ENCODE data around the gene STK35.

Gene STK35

DNA sequence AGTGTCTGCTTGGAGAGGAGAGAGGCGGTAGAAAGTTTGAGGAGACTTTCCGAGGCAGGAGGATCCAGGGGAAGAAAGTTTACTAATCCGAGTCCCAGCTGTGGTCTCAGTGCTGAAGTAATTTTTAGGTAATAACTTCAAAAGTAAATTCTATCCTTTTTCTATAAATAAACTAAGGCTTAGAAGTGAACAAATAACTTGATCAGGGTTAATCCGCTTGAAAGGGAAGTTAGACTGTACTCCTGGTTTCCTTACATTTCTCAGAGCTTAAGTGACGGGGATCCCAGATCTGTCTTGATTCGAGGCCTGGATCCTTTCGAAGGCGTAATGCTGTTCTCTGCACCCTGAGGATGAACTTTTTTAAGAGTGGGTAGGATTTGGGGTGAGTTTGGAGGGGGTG, 2.6 kb downstream of the STK35 start:
- no peak for DNase-seq (ENCODE audit: low read depth, low spot score)

GRCh38 chr20:2108498-2108897, 6.9 kb downstream of the STK35 start:
- DNase-seq (ENCODE audit: low read depth, low spot score): no peak

- no peak for DNase-seq (ENCODE audit: low read depth, low spot score)
These were observed 7.4 kb downstream of the STK35 start for GRCh38 chr20:2108987-2109386.

- DNase-seq (ENCODE audit: low read depth, low spot score): no peak
These were observed 8.0 kb downstream of the STK35 start for GRCh38 chr20:2109425-2110210.

DNA sequence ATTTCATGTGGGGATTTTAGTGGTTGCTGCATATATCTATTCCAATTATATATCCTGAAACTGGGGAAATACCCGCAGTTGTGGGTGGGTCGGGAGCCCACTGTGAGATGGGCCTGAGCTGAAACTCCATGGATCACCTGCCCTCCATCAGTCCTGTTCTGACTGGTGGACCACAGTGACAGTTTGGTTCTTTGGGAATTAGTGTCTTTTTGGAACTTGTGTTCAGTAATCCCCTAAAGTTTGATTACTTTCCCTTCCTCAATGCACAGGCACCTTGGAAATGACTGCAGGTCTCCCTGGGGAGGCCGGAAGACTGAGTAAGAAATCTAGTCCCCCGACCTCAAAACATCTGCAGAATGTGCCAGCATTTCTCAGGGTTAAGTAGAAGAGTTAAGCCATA, 11.3 kb downstream of the STK35 start:
- no peak for DNase-seq (ENCODE audit: low read depth, low spot score)

- DNase-seq (ENCODE audit: low read depth, low spot score): no peak
These were observed 12.7 kb downstream of the STK35 start for GRCh38 chr20:2114127-2114959.

- DNase-seq (ENCODE audit: low read depth, low spot score): no peak
These were observed 13.5 kb downstream of the STK35 start for GRCh38 chr20:2114990-2115681.

DNA sequence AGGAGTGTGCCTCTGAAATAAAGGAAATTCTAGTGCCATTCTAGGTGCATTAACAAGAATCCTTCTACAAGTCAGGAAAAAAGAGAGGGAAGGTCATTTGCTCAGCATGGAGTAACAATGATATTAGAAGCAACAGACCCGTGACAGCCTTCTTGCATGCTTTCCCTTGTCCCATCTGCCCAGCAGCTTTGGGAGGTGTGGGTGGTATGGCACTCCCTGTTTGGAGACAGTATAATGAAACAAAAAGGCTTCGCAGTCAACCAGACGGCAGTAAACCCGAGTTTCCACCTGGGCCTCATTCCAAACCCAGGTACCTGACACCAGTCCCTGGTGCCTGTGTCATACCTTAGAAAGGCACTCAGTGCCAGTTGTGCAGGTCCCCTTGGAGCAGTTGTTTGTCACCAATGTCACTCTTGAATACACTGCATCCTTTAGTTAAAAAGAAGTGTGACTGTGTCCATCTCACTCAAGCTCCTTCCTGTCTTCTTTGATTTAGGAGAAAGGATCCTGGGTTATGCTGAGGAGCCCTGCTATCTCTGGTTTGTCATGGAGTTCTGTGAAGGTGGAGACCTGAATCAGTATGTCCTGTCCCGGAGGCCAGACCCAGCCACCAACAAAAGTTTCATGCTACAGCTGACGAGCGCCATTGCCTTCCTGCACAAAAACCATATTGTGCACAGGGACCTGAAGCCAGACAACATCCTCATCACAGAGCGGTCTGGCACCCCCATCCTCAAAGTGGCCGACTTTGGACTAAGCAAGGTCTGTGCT, 14.7 kb downstream of the STK35 start:
- DNase-seq (ENCODE audit: low read depth, low spot score): no peak

GRCh38 chr20:2118783-2119182, 17.2 kb downstream of the STK35 start:
- no peak for DNase-seq (ENCODE audit: low read depth, low spot score)

- DNase-seq (ENCODE audit: low read depth, low spot score): no peak
These were observed 21.3 kb downstream of the STK35 start for GRCh38 chr20:2122936-2123335.

GRCh38 chr20:2123720-2124119, 22.1 kb downstream of the STK35 start:
- no peak for DNase-seq (ENCODE audit: low read depth, low spot score)

- DNase-seq (ENCODE audit: low read depth, low spot score): no peak
These were observed 23.1 kb downstream of the STK35 start for GRCh38 chr20:2124564-2125213.

DNA sequence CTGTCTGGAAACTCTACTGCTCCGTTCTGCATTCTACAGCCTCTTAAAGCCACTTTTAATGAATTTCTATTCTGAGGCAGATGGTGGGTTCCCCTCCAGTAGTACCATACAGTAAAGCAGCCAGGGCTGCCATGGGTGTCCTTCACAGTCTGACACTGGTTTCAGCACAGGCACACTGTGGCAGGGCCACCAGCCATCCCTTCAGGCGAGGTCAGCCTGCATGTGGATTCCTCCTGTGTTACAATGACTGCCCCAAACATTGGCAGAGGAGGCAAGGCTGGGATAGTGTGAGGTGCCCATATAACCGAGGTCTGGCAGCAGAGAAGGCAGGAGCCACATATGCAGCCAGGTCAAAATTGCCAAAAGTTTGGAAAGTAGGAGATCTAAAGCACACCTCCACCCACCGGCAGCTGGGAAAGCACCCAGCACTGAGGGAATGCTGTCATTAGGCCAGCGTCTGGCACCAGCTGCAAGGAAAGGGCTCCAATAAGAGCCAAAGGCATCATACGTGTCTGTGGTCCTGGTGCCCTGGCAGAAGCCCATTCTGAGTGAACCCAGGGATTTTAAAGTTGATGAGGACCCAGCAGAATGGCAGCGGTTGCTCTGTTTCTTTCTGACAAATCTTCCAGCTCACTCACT, 24.0 kb downstream of the STK35 start:
- DNase-seq (ENCODE audit: low read depth, low spot score): no peak

- no peak for DNase-seq (ENCODE audit: low read depth, low spot score)
These were observed 25.6 kb downstream of the STK35 start for GRCh38 chr20:2127238-2127637.

GRCh38 chr20:2128542-2128941, 26.9 kb downstream of the STK35 start:
- DNase-seq (ENCODE audit: low read depth, low spot score): no peak

DNA sequence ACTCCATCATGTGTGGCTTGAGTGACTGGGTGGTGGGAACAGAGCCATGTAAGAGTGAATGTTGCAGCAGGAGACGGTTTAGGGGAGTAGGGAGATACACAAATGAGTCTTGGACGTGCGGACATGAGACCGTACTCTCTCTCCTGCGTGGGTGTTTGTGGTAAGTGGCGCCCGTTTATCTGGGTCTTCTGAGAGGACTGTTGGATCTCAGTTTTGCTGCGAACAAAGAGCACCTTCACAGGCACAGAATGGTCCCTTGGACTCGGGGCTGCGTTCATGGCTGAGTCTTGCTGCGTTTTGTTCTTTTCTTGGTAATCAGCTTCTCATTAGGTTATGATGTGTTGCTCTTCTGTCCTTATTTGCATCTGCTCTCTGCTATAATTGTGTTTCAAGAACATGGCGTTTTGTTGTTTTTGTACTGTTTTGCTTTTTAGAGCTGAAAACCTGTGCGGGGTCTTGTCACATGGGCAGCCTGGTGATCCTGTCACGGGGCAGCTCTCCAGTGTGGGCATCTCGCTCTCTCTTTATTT, 28.5 kb downstream of the STK35 start:
- no peak for DNase-seq (ENCODE audit: low read depth, low spot score)

GRCh38 chr20:2130683-2131082, 29.1 kb downstream of the STK35 start:
- no peak for DNase-seq (ENCODE audit: low read depth, low spot score)

DNA sequence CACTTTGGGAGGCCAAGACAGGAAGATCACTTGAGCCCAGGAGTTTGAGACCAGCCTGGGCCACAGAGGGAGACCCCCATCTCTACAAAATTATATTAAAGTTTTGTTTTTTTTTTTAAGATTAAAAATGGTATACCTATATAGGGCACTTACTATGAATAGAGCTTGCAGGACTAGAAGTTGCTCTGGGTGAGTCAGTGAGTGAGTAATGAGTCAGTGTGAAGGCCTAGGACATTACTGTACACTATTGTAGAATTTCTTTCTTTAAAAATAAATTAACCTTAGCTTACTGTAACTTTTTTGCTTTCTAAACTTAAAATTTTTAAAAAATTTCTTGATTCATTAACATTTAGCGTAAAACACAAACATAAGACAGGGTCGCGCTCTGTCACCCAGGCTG, 29.7 kb downstream of the STK35 start:
- no peak for DNase-seq (ENCODE audit: low read depth, low spot score)

DNA sequence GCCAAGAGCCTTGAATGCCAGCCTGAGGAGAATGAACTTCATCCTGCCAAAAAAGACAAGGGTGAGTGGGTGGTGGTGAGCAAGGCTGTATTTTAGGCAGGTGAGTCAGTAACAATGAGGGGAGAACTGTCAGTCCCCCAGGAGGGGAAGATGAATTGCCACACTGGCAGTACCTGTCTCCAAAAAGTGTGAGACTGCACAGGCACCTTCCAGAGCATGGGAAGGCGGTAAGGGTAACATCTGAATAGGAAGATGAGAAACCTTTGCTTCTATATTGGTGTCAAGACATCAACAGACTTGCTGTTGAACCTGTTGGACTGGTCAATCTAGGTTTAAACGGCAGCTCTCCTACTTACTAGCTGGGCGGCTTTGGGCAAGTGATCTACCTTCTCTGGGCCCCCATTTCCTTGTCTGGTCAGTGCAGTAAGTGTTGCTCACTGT, 30.9 kb downstream of the STK35 start:
- DNase-seq (ENCODE audit: low read depth, low spot score): no peak

Data from activated CD4-positive, CD25-positive, alpha-beta regulatory T cell treated with anti-CD3 and anti-CD28 coated beads, Interleukin-2, amount 50 U/mL, for 16 hours (primary cell).